ENCODE data around the gene BMPER.

The BMPER gene

GRCh38 chr7:34190299-34190698 is 285.0 kb downstream of the BMPER start:
- no peak for DNase-seq

- no peak for DNase-seq
Measured at GRCh38 chr7:34191162-34191561, 285.8 kb downstream of the BMPER start.

- DNase-seq: no peak
Measured at GRCh38 chr7:34191771-34192479, 286.6 kb downstream of the BMPER start.

GRCh38 chr7:34192906-34193305 is 287.6 kb downstream of the BMPER start:
- DNase-seq: no peak

GRCh38 chr7:34198231-34198641 is 292.9 kb downstream of the BMPER start:
- DNase-seq: no peak
